K562 (cell line): Measurements from ENCODE around the gene PLA2G4A. TPM values are rescaled to one million over a fixed set of nuclear protein-coding genes. Genes with fewer than 3 reads are reported as not detected.

ENCODE experiments used
- ATAC-seq: fragments of 200-7000 bp; cut with Tn5 transposase; 3 replicates; pipeline ENCODE4 v1.9.1; 2020; ENCODE audit warnings: moderate library complexity
- BruUV-seq: library from RNA; stranded (reverse); fragments of 400-500 nt; replicated peaks from 2 replicates; lab custom pipeline; 2021; lab: Mats Ljungman, UMichigan
- CTCF ChIA-PET: fragments of 300-600 bp; formaldehyde crosslinking; extraction: SDS; loops from one replicate; lab custom pipeline; 2021; ENCODE audit warnings: low intra/inter-chr PET ratio; lab: Yijun Ruan, JAX
- POLR2A ChIA-PET: fragments of 300-600, 350-650 bp; sonication (Branson Sonifier 250); formaldehyde crosslinking; extraction: SDS; loops from one replicate; lab custom pipeline; 2021; ENCODE audit warnings: antibody characterized with exemption, inconsistent platforms; lab: Yijun Ruan, JAX
- DNase-seq, 4 experiments: peaks; one replicate each; pipeline versions ENCODE4 v3.0.0 to v3.0.0-alpha.2; 2011 to 2018; ENCODE audit warnings: low spot score in 3 of 4, mixed read lengths in 3 of 4; ENCODE audit errors: extremely low read depth in 1 of 4
- FAIRE-seq: peaks from 2 replicates; lab custom pipeline; 2011; peaks lifted over from hg19 to GRCh38; lab: Jason Lieb, UNC
- H2AFZ ChIP-seq: 2 replicates; pipeline ENCODE4 v1.6.0; 2011; ENCODE audit warnings: low read depth, low read length, control low read depth, inconsistent platforms
- H3K27ac ChIP-seq: fragments of 200-600 bp; 3 replicates; pipeline ENCODE4 v1.8.0; 2011; ENCODE audit warnings: low read depth, mild to moderate bottlenecking, control low read depth, inconsistent platforms, low read length, moderate library complexity, mixed read lengths; ENCODE audit errors: extremely low read depth
- H3K27me3 ChIP-seq, 2 experiments: fragments of 300-600 bp in 1 of 2; 2 replicates in 1 of 2; 3 replicates in 1 of 2; pipeline versions ENCODE4 v1.6.0 to v1.8.0; 2011; ENCODE audit warnings: inconsistent platforms in 2 of 2, low read length in 2 of 2, mild to moderate bottlenecking in 1 of 2, mixed read lengths in 1 of 2, moderate library complexity in 1 of 2; ENCODE audit not compliant: control insufficient read depth in 2 of 2, insufficient read depth in 2 of 2
- H3K36me3 ChIP-seq: fragments of 300-600 bp; 3 replicates; pipeline ENCODE4 v1.8.0; 2011; ENCODE audit warnings: mild to moderate bottlenecking, low read length, inconsistent platforms; ENCODE audit not compliant: control insufficient read depth, insufficient read depth
- H3K4me1 ChIP-seq, 2 experiments: fragments of 200-600 bp in 1 of 2; replicated peaks in 1 of 2; 2 replicates in 1 of 2; 3 replicates in 1 of 2; pipeline versions ENCODE4 v1.5.1 to v1.8.0; 2011; ENCODE audit warnings: inconsistent platforms in 2 of 2, low read length in 2 of 2, mild to moderate bottlenecking in 1 of 2, mixed read lengths in 1 of 2, moderate library complexity in 1 of 2; ENCODE audit not compliant: control insufficient read depth in 2 of 2, insufficient read depth in 2 of 2
- H3K4me2 ChIP-seq: 2 replicates; pipeline ENCODE4 v1.6.1; 2011; ENCODE audit warnings: low read length, control low read depth, inconsistent platforms, mixed read lengths; ENCODE audit not compliant: insufficient read depth
- H3K4me3 ChIP-seq: fragments of 200-600 bp; sonication (generic), shearing (Covaris generic); 2 replicates; pipeline ENCODE4 v1.5.1; 2016; ENCODE audit warnings: control low read depth, inconsistent platforms
- H3K79me2 ChIP-seq: fragments of 200-600 bp; 3 replicates; pipeline ENCODE4 v1.8.0; 2011; ENCODE audit warnings: low read length, inconsistent platforms; ENCODE audit not compliant: control insufficient read depth, insufficient read depth
- H3K9ac ChIP-seq, 2 experiments: 2 replicates each; pipeline versions ENCODE4 v1.6.0 to v1.6.1; 2011; ENCODE audit warnings: low read depth in 2 of 2, low read length in 2 of 2, control low read depth in 1 of 2, inconsistent platforms in 1 of 2, mild to moderate bottlenecking in 1 of 2, mixed read lengths in 1 of 2; ENCODE audit not compliant: insufficient read depth in 1 of 2
- H3K9me1 ChIP-seq: one replicate; pipeline ENCODE4 v1.6.0; 2011; ENCODE audit warnings: inconsistent platforms, mild to moderate bottlenecking, low read length, moderate library complexity; ENCODE audit not compliant: control insufficient read depth, insufficient read depth
- H3K9me3 ChIP-seq: replicated peaks from 2 replicates; pipeline ENCODE4 v1.5.1; 2011; ENCODE audit warnings: low read depth, low read length, inconsistent platforms; ENCODE audit not compliant: control insufficient read depth, insufficient read depth
- H4K20me1 ChIP-seq: replicated peaks from 2 replicates; pipeline ENCODE4 v1.6.1; 2011; ENCODE audit warnings: low read length, inconsistent platforms, mixed read lengths; ENCODE audit not compliant: control insufficient read depth, insufficient read depth
- ETV5 ChIP-seq: sonication (generic); formaldehyde crosslinking; IDR thresholded peaks from 2 replicates; pipeline ENCODE4 v1.4.0; 2020; ENCODE audit warnings: low read depth, mild to moderate bottlenecking, missing genetic modification reagents
- HNRNPUL1 ChIP-seq: fragments of 200-400 bp; formaldehyde crosslinking; IDR thresholded peaks from 2 replicates; pipeline ENCODE4 v1.6.1; 2017; ENCODE audit warnings: low read length
- TCF7L2 ChIP-seq: fragments of 150-350 bp; IDR thresholded peaks from 2 replicates; pipeline ENCODE4 v1.6.1; 2016; ENCODE audit warnings: low read depth, mild to moderate bottlenecking, low read length, moderate library complexity
- ZMIZ1 ChIP-seq, 2 experiments: fragments of 150-350 bp in 1 of 2; IDR thresholded peaks; 2 replicates each; pipeline ENCODE4 v1.6.1; 2012 to 2016; ENCODE audit warnings: low read depth in 2 of 2, low read length in 2 of 2, mild to moderate bottlenecking in 1 of 2, moderate library complexity in 1 of 2
- WGBS: fragments of 100-300 bp; shearing (Covaris generic); methylation state at CpG from one replicate; pipeline ENCODE4 v1.1.6; 2016; ENCODE audit warnings: low coverage, mixed read lengths; ENCODE audit not compliant: insufficient coverage; ENCODE audit errors: missing lambda C conversion rate; 5-methylcytosine and 5-hydroxymethylcytosine counted together
- in situ Hi-C: fragments of 300-500 bp; cut with MboI; formaldehyde crosslinking; loops from 4 replicates; pipeline ENCODE4 v1.15.0; 2018; ENCODE audit warnings: inconsistent platforms, mixed read lengths
- intact Hi-C: fragments of 100-400 bp; cut with micrococcal nuclease; formaldehyde crosslinking; loops from 2 replicates; pipeline ENCODE4 v1.14.2; 2022
- polyA plus RNA-seq, 8 experiments: library from polyadenylated mRNA; depleted of rRNA in 4 of 8; stranded (reverse) in 5 of 8; unstranded in 3 of 8; fragments of >200 nt; fragmentation: Nextera tagmentation in 2 of 8; fragmentation: Illumina TruSeq in 1 of 8; extraction: Ambion mirVana in 2 of 8; extraction: Trizol in 1 of 8; gene quantifications; 2 replicates each; pipeline versions ENCODE4 v1.2.1 to v1.2.3, GENCODE V29; 2011 to 2014; ENCODE audit warnings: inconsistent platforms in 1 of 8, missing spikeins in 1 of 8
- total RNA-seq, 7 experiments: library from RNA; depleted of rRNA in 6 of 7; stranded (reverse); fragments of >200 nt in 6 of 7; fragmentation: Illumina TruSeq in 2 of 7; extraction: Trizol in 2 of 7; gene quantifications; 2 replicates each; pipeline versions ENCODE4 v1.2.1 to v1.2.3, GENCODE V29; 2011 to 2021; ENCODE audit warnings: low replicate concordance in 1 of 7
- TF ChIP-seq, protein P1 (sequence below): fragments of 450-650 bp; formaldehyde crosslinking; IDR thresholded peaks from 2 replicates; pipeline ENCODE4 v1.4.0; 2020; ENCODE audit warnings: mild to moderate bottlenecking, moderate library complexity

Gene PLA2G4A
- total and polyA plus RNA-seq, 9 of the 15 experiments (the other 6 are each of a cell fraction or from before 2014, with no cell fraction given) = 0.04 to 0.71 (median 0.22) TPM; not detected in 4

- TF ChIP-seq ZMIZ1 (IDR thresholded peaks at IDR 0.05; ENCODE audit: low read depth in 2 of 2, low read length in 2 of 2) = no peak
- TF ChIP-seq, all 486 proteins: peak for 0
Observed at GRCh38 chr1:186864296-186864695, 35.5 kb downstream of the PLA2G4A start (continued).

- Histone ChIP-seq H2AFZ (no peak overlapping the region), H3K4me1 (no peaks in the 10 kb centered on the region), H3K36me3 (no peaks in the 10 kb centered on the region), H3K27me3 (no peaks in the 10 kb centered on the region), H3K9me1 (no peaks in the 10 kb centered on the region), H3K9me3 (no peaks in the 10 kb centered on the region; the same call in 1 of the 2 replicates), H4K20me1 (no peaks in the 10 kb centered on the region), H3K27ac (no peak overlapping the region), H3K79me2 (no peaks in the 10 kb centered on the region), H3K9ac (no peak overlapping the region), H3K4me2 (no peak overlapping the region), H3K4me3 (no peak overlapping the region)
- ChIA-PET POLR2A (no interaction called here), CTCF (no interaction called here)
- FAIRE-seq (no peak), DNase-seq (no peak), ATAC-seq (no peak)
- 4% methylated on average over 1 of the region's 1 CpG for WGBS
- TF ChIP-seq TCF7L2 (no peak), ETV5 (CRISPR knock-in tag) (no peak), HNRNPUL1 (no peak)
- TF ChIP-seq, protein P1, sequence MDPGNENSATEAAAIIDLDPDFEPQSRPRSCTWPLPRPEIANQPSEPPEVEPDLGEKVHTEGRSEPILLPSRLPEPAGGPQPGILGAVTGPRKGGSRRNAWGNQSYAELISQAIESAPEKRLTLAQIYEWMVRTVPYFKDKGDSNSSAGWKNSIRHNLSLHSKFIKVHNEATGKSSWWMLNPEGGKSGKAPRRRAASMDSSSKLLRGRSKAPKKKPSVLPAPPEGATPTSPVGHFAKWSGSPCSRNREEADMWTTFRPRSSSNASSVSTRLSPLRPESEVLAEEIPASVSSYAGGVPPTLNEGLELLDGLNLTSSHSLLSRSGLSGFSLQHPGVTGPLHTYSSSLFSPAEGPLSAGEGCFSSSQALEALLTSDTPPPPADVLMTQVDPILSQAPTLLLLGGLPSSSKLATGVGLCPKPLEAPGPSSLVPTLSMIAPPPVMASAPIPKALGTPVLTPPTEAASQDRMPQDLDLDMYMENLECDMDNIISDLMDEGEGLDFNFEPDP (CRISPR knock-in tag) = no peak
- intact Hi-C loops = no loop called here
- BruUV-seq = no TSS peak
- in situ Hi-C loops = no loop called here
Observed at GRCh38 chr1:186865253-186865652, 36.5 kb downstream of the PLA2G4A start.
